GM12892 (cell line): ENCODE results near the gene HLA-F.

Experiments
- POLR2A ChIP-seq: IDR thresholded peaks from 2 replicates; pipeline ENCODE4 v1.6.1; 2011; ENCODE audit warnings: low read depth, low read length, control low read depth
- POLR2AphosphoS5 ChIP-seq: IDR thresholded peaks from 2 replicates; pipeline ENCODE4 v1.6.1; 2011; ENCODE audit warnings: low read depth, low read length, control low read depth
- TAF1 ChIP-seq: IDR thresholded peaks from 2 replicates; pipeline ENCODE4 v1.6.1; 2011; ENCODE audit warnings: low read depth, mild to moderate bottlenecking, control low read depth, low read length, borderline replicate concordance

DNA sequence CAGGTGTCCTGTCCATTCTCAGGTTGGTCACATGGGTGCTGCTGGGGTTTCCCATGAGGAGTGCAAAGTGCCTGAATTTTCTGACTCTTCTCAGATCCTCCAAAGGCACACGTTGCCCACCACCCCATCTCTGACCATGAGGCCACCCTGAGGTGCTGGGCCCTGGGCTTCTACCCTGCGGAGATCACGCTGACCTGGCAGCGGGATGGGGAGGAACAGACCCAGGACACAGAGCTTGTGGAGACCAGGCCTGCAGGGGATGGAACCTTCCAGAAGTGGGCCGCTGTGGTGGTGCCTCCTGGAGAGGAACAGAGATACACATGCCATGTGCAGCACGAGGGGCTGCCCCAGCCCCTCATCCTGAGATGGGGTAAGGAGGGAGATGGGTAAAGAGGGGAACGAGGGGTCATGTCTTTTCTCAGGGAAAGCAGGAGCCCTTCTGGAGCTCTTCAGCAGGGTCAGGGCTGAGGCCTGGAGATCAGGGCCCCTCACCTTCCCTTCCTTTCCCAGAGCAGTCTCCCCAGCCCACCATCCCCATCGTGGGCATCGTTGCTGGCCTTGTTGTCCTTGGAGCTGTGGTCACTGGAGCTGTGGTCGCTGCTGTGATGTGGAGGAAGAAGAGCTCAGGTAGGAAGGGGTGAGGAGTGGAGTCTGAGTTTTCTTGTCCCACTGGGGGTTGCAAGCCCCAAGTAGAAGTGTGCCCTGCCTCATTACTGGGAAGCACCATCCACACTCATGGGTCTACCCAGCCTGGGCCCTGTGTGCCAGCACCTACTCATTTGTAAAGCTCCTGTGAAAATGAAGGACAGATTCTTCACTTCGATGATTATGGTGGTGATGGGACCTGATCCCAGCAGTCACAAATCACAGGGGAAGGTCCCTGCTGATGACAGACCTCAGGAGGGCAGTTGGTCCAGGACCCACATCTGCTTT lies 2.0 kb downstream of the HLA-F start:
- TF ChIP-seq POLR2AphosphoS5 (peak; percentile 46; the same call in 1 of the 2 replicates), TAF1 (no peak), POLR2A (peak; percentile 27; the same call in 1 of the 2 replicates)
